GM15510 (cell line): ENCODE results near the gene OR4F29.
"Not testable (repeated sequence)": the region's sequence is repeated elsewhere in the genome, so short reads cannot be mapped to it uniquely, and the experiment has no call there.

Experiments used
- POLR2A ChIP-seq: IDR thresholded peaks from 3 replicates; pipeline ENCODE4 v1.6.1; 2011; ENCODE audit warnings: borderline replicate concordance; ENCODE audit not compliant: insufficient read length; ENCODE audit errors: extremely low read depth

The OR4F29 gene

GRCh38 chr1:451578-451977, at the start of gene OR4F29:
Gene OR4F29, minus strand, starts transcription at chr1:451678. Its CDS starts 0 bp downstream, at chr1:451678.
- not testable (repeated sequence) for TF ChIP-seq POLR2A
